Brain microvascular endothelial cell (primary cell): Measurements from ENCODE around the gene ZCCHC14.

Experiments
- DNase-seq: peaks from one replicate; pipeline ENCODE4 v3.0.0-alpha.2; 2020
- H3K27ac ChIP-seq: fragments of 250-450 bp; sonication (Bioruptor Pico); 2 replicates; pipeline ENCODE4 v1.5.1; 2020; ENCODE audit warnings: mild to moderate bottlenecking, moderate library complexity
- H3K27me3 ChIP-seq: fragments of 250-450 bp; sonication (Bioruptor Pico); replicated peaks from 2 replicates; pipeline ENCODE4 v1.5.1; 2020; ENCODE audit warnings: mild to moderate bottlenecking
- H3K36me3 ChIP-seq: fragments of 250-450 bp; sonication (Bioruptor Pico); replicated peaks from 2 replicates; pipeline ENCODE4 v1.5.1; 2020; ENCODE audit warnings: mild to moderate bottlenecking
- H3K4me3 ChIP-seq: 2 replicates; pipeline ENCODE4 v1.5.1; 2011; ENCODE audit warnings: low read depth, mild to moderate bottlenecking, control low read depth, low read length, moderate library complexity
- in situ Hi-C: cut with HindIII; loops from 2 replicates; pipeline ENCODE4 v1.10.0; 2017; ENCODE audit warnings: low sequenced_read_pairs, low pct_ligation_motif_present
- TF ChIP-seq, protein P1 (sequence below): IDR thresholded peaks from 2 replicates; pipeline ENCODE4 v1.5.1; 2011; ENCODE audit warnings: low read depth, mild to moderate bottlenecking, moderate library complexity, low read length, control low read depth, inconsistent platforms; ENCODE audit errors: missing control alignments

The ZCCHC14 gene

DNA sequence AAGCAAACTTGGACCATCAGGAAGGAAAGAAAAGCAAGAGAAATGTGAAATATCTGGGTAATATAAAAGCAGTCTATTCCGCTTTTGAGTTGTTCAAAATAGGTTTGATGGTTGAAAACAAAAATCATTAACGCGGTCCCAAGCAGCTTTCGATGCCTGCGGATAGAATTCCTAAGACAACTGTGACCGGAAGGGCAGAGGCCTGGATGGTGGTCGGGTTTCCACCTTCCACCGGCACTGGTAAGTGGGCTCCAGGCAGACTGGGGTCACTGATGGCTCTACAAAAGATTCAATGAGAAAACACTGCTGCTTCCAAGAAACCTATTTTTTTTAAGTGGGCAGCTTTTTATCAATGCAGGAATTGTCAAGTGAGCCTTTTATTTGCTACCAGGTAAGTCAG lies 49.8 kb downstream of the ZCCHC14 start:
- DNase-seq: no peak
- Histone ChIP-seq H3K27me3 (no peaks in the 10 kb centered on the region), H3K27ac (no peak overlapping the region), H3K36me3 (peaks cover 3% of the 10 kb centered on the region), H3K4me3 (no peak overlapping the region)
- in situ Hi-C loops: no loop called here
- TF ChIP-seq, protein P1, sequence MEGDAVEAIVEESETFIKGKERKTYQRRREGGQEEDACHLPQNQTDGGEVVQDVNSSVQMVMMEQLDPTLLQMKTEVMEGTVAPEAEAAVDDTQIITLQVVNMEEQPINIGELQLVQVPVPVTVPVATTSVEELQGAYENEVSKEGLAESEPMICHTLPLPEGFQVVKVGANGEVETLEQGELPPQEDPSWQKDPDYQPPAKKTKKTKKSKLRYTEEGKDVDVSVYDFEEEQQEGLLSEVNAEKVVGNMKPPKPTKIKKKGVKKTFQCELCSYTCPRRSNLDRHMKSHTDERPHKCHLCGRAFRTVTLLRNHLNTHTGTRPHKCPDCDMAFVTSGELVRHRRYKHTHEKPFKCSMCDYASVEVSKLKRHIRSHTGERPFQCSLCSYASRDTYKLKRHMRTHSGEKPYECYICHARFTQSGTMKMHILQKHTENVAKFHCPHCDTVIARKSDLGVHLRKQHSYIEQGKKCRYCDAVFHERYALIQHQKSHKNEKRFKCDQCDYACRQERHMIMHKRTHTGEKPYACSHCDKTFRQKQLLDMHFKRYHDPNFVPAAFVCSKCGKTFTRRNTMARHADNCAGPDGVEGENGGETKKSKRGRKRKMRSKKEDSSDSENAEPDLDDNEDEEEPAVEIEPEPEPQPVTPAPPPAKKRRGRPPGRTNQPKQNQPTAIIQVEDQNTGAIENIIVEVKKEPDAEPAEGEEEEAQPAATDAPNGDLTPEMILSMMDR: no peak

DNA sequence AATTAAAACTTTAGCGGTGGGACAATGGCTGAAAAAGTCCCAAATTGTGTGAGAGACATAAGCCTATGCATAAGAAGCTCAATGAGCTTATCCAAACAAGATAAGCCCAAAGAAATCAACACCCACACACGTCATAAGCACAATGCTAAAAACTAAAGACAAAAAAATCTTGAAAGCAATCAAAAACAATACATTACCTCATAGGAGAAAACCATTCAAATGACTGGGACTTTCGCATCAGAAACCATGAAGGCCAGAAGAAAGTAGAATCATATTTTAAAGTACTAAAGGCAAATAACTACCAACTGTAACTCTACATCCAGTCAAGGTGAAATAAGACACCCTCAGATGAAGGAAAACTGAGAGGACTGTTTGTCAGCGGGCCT lies 50.2 kb downstream of the ZCCHC14 start:
- H3K36me3 ChIP-seq: peaks cover 3% of the 10 kb centered on the region
- TF ChIP-seq, protein P1: no peak
- H3K4me3 ChIP-seq: no peak overlapping the region
- no peaks in the 10 kb centered on the region for H3K27me3 ChIP-seq
- DNase-seq: no peak
- in situ Hi-C loops: no loop called here
- no peak overlapping the region for H3K27ac ChIP-seq

DNA sequence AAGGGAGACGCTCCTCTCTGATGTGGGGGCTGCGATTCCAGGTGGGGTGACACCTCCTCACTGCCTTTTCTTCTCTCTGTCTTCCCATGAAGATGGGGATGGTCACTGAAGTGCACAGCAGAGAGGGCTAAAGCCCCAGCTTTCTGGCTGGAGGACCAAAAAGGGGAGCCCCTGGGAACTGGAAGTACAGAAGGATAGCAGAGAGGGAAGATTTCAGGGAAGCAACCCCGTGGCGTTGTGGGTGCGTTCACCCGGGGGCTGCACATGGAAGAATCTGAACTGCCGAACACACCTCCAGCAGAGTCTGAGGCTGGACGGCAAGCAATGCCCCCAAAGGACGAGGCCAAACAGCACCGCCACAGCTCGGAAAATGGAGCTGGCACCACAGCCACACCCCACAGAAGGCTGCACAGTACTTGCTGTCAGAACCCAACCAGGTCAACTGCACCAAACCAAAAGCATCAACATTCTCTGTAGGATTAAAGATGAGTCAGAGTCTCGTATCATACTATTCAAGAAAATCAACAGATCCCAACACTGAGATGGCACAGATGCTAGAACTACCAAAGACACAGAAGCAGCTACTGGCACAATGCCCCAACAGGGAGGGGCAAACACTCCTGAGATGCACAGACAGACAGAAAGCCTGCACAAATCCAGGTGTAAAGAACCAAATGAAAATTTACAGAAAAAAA lies 50.8 kb downstream of the ZCCHC14 start:
- Histone ChIP-seq H3K36me3 (peaks cover 3% of the 10 kb centered on the region), H3K4me3 (no peak overlapping the region), H3K27me3 (no peaks in the 10 kb centered on the region), H3K27ac (no peak overlapping the region)
- TF ChIP-seq, protein P1: no peak
- in situ Hi-C loops: no loop called here
- peak; percentile 19 for DNase-seq

DNA sequence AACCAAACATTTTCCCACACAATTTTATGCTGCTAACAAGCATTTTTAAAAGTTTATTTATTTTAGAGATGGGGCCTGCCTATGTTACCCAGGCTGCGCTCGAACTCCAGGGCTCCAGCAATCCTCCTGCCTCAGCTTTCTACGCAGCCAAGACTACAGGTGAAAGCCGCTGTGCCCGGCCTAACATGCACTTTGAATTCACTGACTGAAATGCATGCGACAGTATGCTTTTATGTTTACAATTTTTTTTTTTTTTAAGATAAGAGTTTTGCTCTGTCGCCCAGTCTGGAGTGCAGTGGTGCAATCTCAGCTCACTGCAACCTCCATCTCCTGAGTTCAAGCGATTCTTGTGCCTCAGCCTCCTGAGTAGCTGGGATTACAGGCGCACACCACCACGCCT lies 52.9 kb downstream of the ZCCHC14 start:
- H3K36me3 ChIP-seq: no peaks in the 10 kb centered on the region
- in situ Hi-C loops: no loop called here
- TF ChIP-seq, protein P1: no peak
- DNase-seq: no peak
- H3K27ac ChIP-seq: no peak overlapping the region
- no peak overlapping the region for H3K4me3 ChIP-seq
- no peaks in the 10 kb centered on the region for H3K27me3 ChIP-seq

DNA sequence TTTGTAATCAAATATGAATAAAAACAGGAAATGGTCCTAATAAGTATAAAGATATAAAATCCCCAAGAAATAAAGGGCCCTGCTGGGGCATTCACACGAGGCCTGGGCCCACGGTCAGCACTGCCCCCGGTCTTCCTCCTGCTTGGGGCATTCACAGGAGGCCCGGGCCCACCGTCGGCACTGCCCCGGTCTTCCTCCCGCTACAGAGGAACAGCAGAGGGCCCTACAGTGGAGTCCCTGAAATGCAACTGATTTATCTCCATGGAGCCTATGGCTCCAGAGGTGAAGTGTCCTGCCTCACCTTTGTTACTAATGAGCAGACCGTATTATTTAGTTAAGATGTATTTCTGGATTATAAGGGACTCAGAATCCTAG lies 54.2 kb downstream of the ZCCHC14 start:
- Histone ChIP-seq H3K27me3 (no peaks in the 10 kb centered on the region), H3K27ac (no peak overlapping the region), H3K36me3 (no peaks in the 10 kb centered on the region), H3K4me3 (no peak overlapping the region)
- TF ChIP-seq, protein P1: no peak
- in situ Hi-C loops: no loop called here
- no peak for DNase-seq
